ENCODE measurements around the gene CUEDC2. TPM values are rescaled to one million over a fixed set of nuclear protein-coding genes. Genes with fewer than 3 reads are reported as not detected.
A peak's percentile ranks its signal among the peaks of the same experiment; 100 is the strongest.

CUEDC2 gene
- total RNA-seq, 6 experiments from 2014 or later: 62.6 to 75.9 (median 72.5) TPM

- TF ChIP-seq, protein P1, sequence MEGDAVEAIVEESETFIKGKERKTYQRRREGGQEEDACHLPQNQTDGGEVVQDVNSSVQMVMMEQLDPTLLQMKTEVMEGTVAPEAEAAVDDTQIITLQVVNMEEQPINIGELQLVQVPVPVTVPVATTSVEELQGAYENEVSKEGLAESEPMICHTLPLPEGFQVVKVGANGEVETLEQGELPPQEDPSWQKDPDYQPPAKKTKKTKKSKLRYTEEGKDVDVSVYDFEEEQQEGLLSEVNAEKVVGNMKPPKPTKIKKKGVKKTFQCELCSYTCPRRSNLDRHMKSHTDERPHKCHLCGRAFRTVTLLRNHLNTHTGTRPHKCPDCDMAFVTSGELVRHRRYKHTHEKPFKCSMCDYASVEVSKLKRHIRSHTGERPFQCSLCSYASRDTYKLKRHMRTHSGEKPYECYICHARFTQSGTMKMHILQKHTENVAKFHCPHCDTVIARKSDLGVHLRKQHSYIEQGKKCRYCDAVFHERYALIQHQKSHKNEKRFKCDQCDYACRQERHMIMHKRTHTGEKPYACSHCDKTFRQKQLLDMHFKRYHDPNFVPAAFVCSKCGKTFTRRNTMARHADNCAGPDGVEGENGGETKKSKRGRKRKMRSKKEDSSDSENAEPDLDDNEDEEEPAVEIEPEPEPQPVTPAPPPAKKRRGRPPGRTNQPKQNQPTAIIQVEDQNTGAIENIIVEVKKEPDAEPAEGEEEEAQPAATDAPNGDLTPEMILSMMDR (IDR thresholded peaks at IDR 0.05): no peak
- Mint-ChIP-seq H3K4me3 (no peak overlapping the region), H3K9me3 (no peaks in the 10 kb centered on the region), H3K36me3 (ENCODE audit: low read depth) (peaks cover 25% of the 10 kb centered on the region), H3K4me1 (ENCODE audit: low read depth) (no peaks in the 10 kb centered on the region), H3K27me3 (ENCODE audit: insufficient read depth) (peaks cover 6% of the 10 kb centered on the region), H3K27ac (no peak overlapping the region)
- DNase-seq: no peak
Measured at GRCh38 chr10:102379383-102379782, 53.0 kb downstream of the CUEDC2 start.

DNA sequence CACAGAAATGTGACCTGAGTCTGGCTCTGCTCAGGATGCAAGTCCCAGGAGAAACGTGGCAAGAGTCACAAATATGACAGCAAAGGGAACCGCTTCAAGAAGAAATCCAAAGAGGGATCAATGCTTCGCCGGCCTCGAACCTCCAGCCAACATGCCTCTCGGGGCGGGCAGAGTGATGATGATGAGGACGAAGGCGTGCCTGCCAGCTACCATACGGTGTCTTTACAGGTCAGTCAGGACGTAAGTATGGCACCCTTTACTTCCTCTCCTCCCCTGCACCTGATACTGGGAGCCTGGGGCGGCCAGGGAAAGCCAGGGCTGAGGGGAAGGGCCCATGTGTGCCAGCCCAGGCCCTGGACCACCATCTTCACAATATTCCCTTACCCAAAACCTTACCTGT, 55.5 kb downstream of the CUEDC2 start:
- DNase-seq: no peak
- H3K27ac Mint-ChIP-seq: no peak overlapping the region
- no peak overlapping the region for H3K4me3 Mint-ChIP-seq
- H3K9me3 Mint-ChIP-seq: no peaks in the 10 kb centered on the region
- TF ChIP-seq, protein P1 (IDR thresholded peaks at IDR 0.05): no peak
- H3K27me3 Mint-ChIP-seq (ENCODE audit: insufficient read depth): peaks cover 8% of the 10 kb centered on the region
- H3K36me3 Mint-ChIP-seq (ENCODE audit: low read depth): peaks cover 33% of the 10 kb centered on the region
- H3K4me1 Mint-ChIP-seq (ENCODE audit: low read depth): no peaks in the 10 kb centered on the region

GRCh38 chr10:102375867-102376266, 56.5 kb downstream of the CUEDC2 start:
- Mint-ChIP-seq H3K36me3 (ENCODE audit: low read depth) (peaks cover 32% of the 10 kb centered on the region), H3K9me3 (no peaks in the 10 kb centered on the region), H3K27me3 (ENCODE audit: insufficient read depth) (peaks cover 8% of the 10 kb centered on the region), H3K27ac (no peak overlapping the region), H3K4me1 (ENCODE audit: low read depth) (no peaks in the 10 kb centered on the region), H3K4me3 (no peak overlapping the region)
- no peak for DNase-seq
- TF ChIP-seq, protein P1 (IDR thresholded peaks at IDR 0.05): no peak

- no peak for DNase-seq
- TF ChIP-seq, protein P1 (IDR thresholded peaks at IDR 0.05): 0 out of 2 replicates have a peak, but pooled peaks have one; percentile 12
- Mint-ChIP-seq H3K4me1 (ENCODE audit: low read depth) (no peaks in the 10 kb centered on the region), H3K4me3 (no peak overlapping the region), H3K36me3 (ENCODE audit: low read depth) (peaks cover 38% of the 10 kb centered on the region), H3K27ac (no peak overlapping the region), H3K27me3 (ENCODE audit: insufficient read depth) (peaks cover 8% of the 10 kb centered on the region), H3K9me3 (no peaks in the 10 kb centered on the region)
Measured at GRCh38 chr10:102375250-102375649, 57.1 kb downstream of the CUEDC2 start.

Small RNA genes lying within 50 kb of the gene (microRNA-seq; reads per million reads assigned to microRNA genes)
- gene MIR146B: 181 reads per million, percentile 57 among the genes with 10 or more reads in this experiment

Other genes with a start within 250 kb of the CUEDC2 start
- gene ELOVL3, start 206.3 kb downstream of the CUEDC2 start, total RNA-seq (2021; fragmentation: NEBNext Ultra II Directional; extraction: Animal tissue kit (Norgen Biotek cat#: 25700)): under 1 TPM in 4 of 6 experiments, not detected in 2; 0.11 to 0.21 (median 0.16) TPM
- gene PITX3, start 191.1 kb downstream of the CUEDC2 start, total RNA-seq (2021; fragmentation: NEBNext Ultra II Directional; extraction: Animal tissue kit (Norgen Biotek cat#: 25700)): under 1 TPM in 1 of 6 experiments, not detected in 5; 0.14 TPM
- gene GBF1, start 187.0 kb downstream of the CUEDC2 start, total RNA-seq (2021; fragmentation: NEBNext Ultra II Directional; extraction: Animal tissue kit (Norgen Biotek cat#: 25700)): 10 to 100 TPM; 67.2 to 83.6 (median 74.2) TPM
- gene NFKB2, start 36.9 kb downstream of the CUEDC2 start, total RNA-seq (2021; fragmentation: NEBNext Ultra II Directional; extraction: Animal tissue kit (Norgen Biotek cat#: 25700)): 10 to 100 TPM; 23.1 to 27.4 (median 26.1) TPM
- 1 to 10 TPM in 2 of 6 experiments, under 1 TPM in 4; 0.37 to 1.4 (median 0.69) TPM for gene PSD, start 13.8 kb downstream of the CUEDC2 start, total RNA-seq (2021; fragmentation: NEBNext Ultra II Directional; extraction: Animal tissue kit (Norgen Biotek cat#: 25700))
- 10 to 100 TPM in 4 of 6 experiments, 1 to 10 TPM in 2; 9.2 to 13.2 (median 11.5) TPM for gene FBXL15, start 11.7 kb downstream of the CUEDC2 start, total RNA-seq (2021; fragmentation: NEBNext Ultra II Directional; extraction: Animal tissue kit (Norgen Biotek cat#: 25700))
- under 1 TPM in 1 of 6 experiments, not detected in 5; 0.12 TPM for gene C10orf95, start 19.0 kb upstream of the CUEDC2 start, total RNA-seq (2021; fragmentation: NEBNext Ultra II Directional; extraction: Animal tissue kit (Norgen Biotek cat#: 25700))
- 100 to 1,000 TPM; 125 to 175 (median 152) TPM for gene ACTR1A, start 70.1 kb upstream of the CUEDC2 start, total RNA-seq (2021; fragmentation: NEBNext Ultra II Directional; extraction: Animal tissue kit (Norgen Biotek cat#: 25700))
- 10 to 100 TPM; 12.8 to 16.8 (median 15.2) TPM for gene SUFU, start 71.4 kb upstream of the CUEDC2 start, total RNA-seq (2021; fragmentation: NEBNext Ultra II Directional; extraction: Animal tissue kit (Norgen Biotek cat#: 25700))
- gene TRIM8, start 211.9 kb upstream of the CUEDC2 start, total RNA-seq (2021; fragmentation: NEBNext Ultra II Directional; extraction: Animal tissue kit (Norgen Biotek cat#: 25700)): 100 to 1,000 TPM; 123 to 148 (median 135) TPM